Caco-2 (cell line): ENCODE data around the gene TFEC. TPM values are rescaled to one million over a fixed set of nuclear protein-coding genes. Genes with fewer than 3 reads are reported as not detected.

ENCODE experiments used
- BruUV-seq: library from RNA; stranded (reverse); fragments of 400-500 nt; replicated peaks from 2 replicates; lab custom pipeline; 2021; lab: Mats Ljungman, UMichigan
- CTCF ChIA-PET: fragments of 300-600 bp; sonication (Branson Sonifier 250); formaldehyde crosslinking; loops from one replicate; lab custom pipeline; 2022; ENCODE audit warnings: antibody characterized with exemption; lab: Charles Lee
- POLR2A ChIA-PET: fragments of 300-600 bp; sonication (Branson Sonifier 250); formaldehyde crosslinking; loops from one replicate; lab custom pipeline; 2022; ENCODE audit warnings: antibody characterized with exemption; lab: Charles Lee
- DNase-seq, 2 experiments: peaks; one replicate each; pipeline versions ENCODE4 v3.0.0 to v3.0.0-alpha.2; 2020 to 2022
- H3K27me3 ChIP-seq: replicated peaks from 2 replicates; pipeline ENCODE4 v1.6.0; 2011; ENCODE audit warnings: low read length; ENCODE audit not compliant: control insufficient read depth, insufficient read depth
- H3K36me3 ChIP-seq: 2 replicates; pipeline ENCODE4 v1.5.1; 2011; ENCODE audit warnings: low read length; ENCODE audit not compliant: control insufficient read depth, insufficient read depth
- H3K4me1 ChIP-seq: fragments of 250-450 bp; sonication (Bioruptor Pico); 2 replicates; pipeline ENCODE4 v1.5.1; 2020; ENCODE audit warnings: mild to moderate bottlenecking
- H3K4me3 ChIP-seq: 2 replicates; pipeline ENCODE4 v1.5.1; 2011; ENCODE audit warnings: low read depth, mild to moderate bottlenecking, control low read depth, low read length
- H3K9me3 ChIP-seq: fragments of 250-450 bp; sonication (Bioruptor Pico); 2 replicates; pipeline ENCODE4 v1.5.1; 2020; ENCODE audit warnings: mild to moderate bottlenecking, moderate library complexity
- H3K27ac Mint-ChIP-seq: one replicate; pipeline ENCODE4 v1.8.0; 2022; ENCODE audit warnings: mixed read lengths; ENCODE audit not compliant: unreplicated experiment
- H3K27me3 Mint-ChIP-seq: one replicate; pipeline ENCODE4 v1.8.0; 2022; ENCODE audit warnings: mixed read lengths; ENCODE audit not compliant: insufficient read depth, unreplicated experiment
- H3K36me3 Mint-ChIP-seq: one replicate; pipeline ENCODE4 v1.8.0; 2022; ENCODE audit warnings: mild to moderate bottlenecking, mixed read lengths; ENCODE audit not compliant: insufficient read depth, unreplicated experiment
- H3K4me1 Mint-ChIP-seq: one replicate; pipeline ENCODE4 v1.8.0; 2022; ENCODE audit warnings: low read depth, mixed read lengths; ENCODE audit not compliant: unreplicated experiment
- H3K4me3 Mint-ChIP-seq: one replicate; pipeline ENCODE4 v1.8.0; 2022; ENCODE audit warnings: mild to moderate bottlenecking, moderate library complexity, mixed read lengths; ENCODE audit not compliant: unreplicated experiment
- H3K9me3 Mint-ChIP-seq: one replicate; pipeline ENCODE4 v1.8.0; 2022; ENCODE audit warnings: mixed read lengths; ENCODE audit not compliant: unreplicated experiment
- intact Hi-C: fragments of 100-400 bp; cut with micrococcal nuclease; formaldehyde crosslinking; loops from one replicate; pipeline ENCODE4 v1.10.0; 2022; ENCODE audit not compliant: unreplicated experiment
- total RNA-seq: library from RNA; stranded (reverse); gene quantifications from 2 replicates; pipeline ENCODE4 v1.2.3, GENCODE V29; 2022
- TF ChIP-seq, protein P1 (sequence below), 2 experiments: fragments of 200-600 bp in 1 of 2; IDR thresholded peaks; 1 replicate in 1 of 2; 2 replicates in 1 of 2; pipeline versions ENCODE4 v1.5.1 to v1.8.0; 2011 to 2022; ENCODE audit warnings: antibody characterized with exemption in 1 of 2, control low read depth in 1 of 2, inconsistent platforms in 1 of 2, low read depth in 1 of 2, low read length in 1 of 2, mild to moderate bottlenecking in 1 of 2, moderate library complexity in 1 of 2; ENCODE audit not compliant: insufficient read depth in 1 of 2, severe bottlenecking in 1 of 2, unreplicated experiment in 1 of 2

The TFEC gene
- total RNA-seq, 1 experiment from 2014 or later, result 45.1 TPM

DNA sequence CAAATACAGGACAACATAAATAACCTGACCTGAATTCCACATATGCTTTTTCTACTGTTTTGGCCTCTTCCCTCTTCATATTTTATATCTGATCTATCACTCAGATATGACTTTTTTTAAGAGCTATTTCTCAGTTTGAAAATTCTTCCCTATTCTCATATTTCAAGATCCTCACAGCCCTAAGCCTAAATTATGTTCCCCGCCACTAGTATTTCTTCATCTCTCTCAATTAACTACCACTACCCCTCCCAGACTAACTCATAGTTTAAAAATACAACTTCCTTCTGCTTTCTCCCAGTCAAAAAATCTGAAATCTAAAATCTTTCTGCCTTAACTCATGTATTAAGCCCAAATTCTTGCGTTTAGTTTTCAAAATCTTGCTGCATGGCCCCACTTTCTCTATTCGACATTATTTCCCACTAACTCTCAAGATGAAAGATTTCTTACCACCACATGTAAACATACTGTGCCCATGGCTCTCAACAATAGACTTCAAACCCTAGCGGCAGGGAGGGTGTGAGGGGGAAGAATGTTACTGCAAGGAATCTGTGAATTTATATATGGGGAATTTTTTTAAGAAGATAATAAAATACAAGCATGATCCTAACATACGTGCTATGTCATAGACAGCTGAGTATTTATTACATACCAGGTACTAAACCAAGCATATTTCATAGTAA, 64.6 kb downstream of the TFEC start:
- no TSS peak for BruUV-seq
- peaks cover 37% of the 10 kb centered on the region for H3K4me1 Mint-ChIP-seq
- intact Hi-C loops, result loop anchor here (1.0 to 10.0 kb wide), 2 partner anchors 7 to 839 kb away; no protein-coding TSS in a partner anchor
- H3K27ac Mint-ChIP-seq, result peak overlapping the region; percentile 68
- peak in 1 of 2 experiments; percentile 16 for DNase-seq
- H3K27me3 Mint-ChIP-seq, result no peaks in the 10 kb centered on the region
- no peaks in the 10 kb centered on the region for H3K36me3 ChIP-seq
- no peaks in the 10 kb centered on the region for H3K27me3 ChIP-seq
- H3K9me3 ChIP-seq, result peaks cover 6% of the 10 kb centered on the region; the same call in 1 of the 2 replicates
- TF ChIP-seq, protein P1, sequence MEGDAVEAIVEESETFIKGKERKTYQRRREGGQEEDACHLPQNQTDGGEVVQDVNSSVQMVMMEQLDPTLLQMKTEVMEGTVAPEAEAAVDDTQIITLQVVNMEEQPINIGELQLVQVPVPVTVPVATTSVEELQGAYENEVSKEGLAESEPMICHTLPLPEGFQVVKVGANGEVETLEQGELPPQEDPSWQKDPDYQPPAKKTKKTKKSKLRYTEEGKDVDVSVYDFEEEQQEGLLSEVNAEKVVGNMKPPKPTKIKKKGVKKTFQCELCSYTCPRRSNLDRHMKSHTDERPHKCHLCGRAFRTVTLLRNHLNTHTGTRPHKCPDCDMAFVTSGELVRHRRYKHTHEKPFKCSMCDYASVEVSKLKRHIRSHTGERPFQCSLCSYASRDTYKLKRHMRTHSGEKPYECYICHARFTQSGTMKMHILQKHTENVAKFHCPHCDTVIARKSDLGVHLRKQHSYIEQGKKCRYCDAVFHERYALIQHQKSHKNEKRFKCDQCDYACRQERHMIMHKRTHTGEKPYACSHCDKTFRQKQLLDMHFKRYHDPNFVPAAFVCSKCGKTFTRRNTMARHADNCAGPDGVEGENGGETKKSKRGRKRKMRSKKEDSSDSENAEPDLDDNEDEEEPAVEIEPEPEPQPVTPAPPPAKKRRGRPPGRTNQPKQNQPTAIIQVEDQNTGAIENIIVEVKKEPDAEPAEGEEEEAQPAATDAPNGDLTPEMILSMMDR (IDR thresholded peaks at IDR 0.05; ENCODE audit: insufficient read depth in 1 of 2, low read depth in 1 of 2, low read length in 1 of 2, severe bottlenecking in 1 of 2, unreplicated experiment in 1 of 2), result no peak
- peaks cover 66% of the 10 kb centered on the region for H3K4me1 ChIP-seq
- H3K4me3 ChIP-seq, result peak overlapping the region; percentile 21
- H3K4me3 Mint-ChIP-seq, result peak overlapping the region; percentile 66
- CTCF ChIA-PET, result no interaction called here
- POLR2A ChIA-PET, result interaction anchor here (0.7 kb wide), 1 partner anchor 246 kb away, joined by 3 read pairs; no protein-coding TSS in a partner anchor
- no peaks in the 10 kb centered on the region for H3K36me3 Mint-ChIP-seq
- peaks cover 10% of the 10 kb centered on the region for H3K9me3 Mint-ChIP-seq

DNA sequence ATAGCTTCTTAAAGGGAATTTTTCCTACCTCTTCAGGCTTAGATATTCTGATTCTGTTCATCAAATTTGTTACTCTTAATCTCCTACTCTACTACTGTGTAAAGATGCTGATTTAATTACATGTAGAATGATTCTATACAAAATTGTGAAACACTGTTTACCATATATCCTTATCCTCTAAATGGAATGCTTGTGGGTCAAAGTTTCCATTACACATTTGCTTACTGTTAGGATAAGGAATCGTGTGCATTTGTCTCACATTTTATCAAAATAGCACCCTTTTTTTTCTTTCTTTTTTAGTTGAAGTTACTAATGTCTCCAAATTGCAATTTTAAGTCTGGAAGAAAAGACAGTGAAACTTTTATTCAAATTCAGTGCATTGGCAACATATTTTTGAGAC, 65.3 kb downstream of the TFEC start:
- TF ChIP-seq, protein P1 (IDR thresholded peaks at IDR 0.05; ENCODE audit: insufficient read depth in 1 of 2, low read depth in 1 of 2, low read length in 1 of 2, severe bottlenecking in 1 of 2, unreplicated experiment in 1 of 2), result no peak
- H3K4me1 Mint-ChIP-seq, result peaks cover 36% of the 10 kb centered on the region
- Histone ChIP-seq H3K4me3 (no peak overlapping the region), H3K4me1 (peaks cover 59% of the 10 kb centered on the region), H3K27me3 (no peaks in the 10 kb centered on the region), H3K9me3 (peaks cover 6% of the 10 kb centered on the region; the same call in 1 of the 2 replicates), H3K36me3 (no peaks in the 10 kb centered on the region)
- H3K4me3 Mint-ChIP-seq, result peak overlapping the region; percentile 66
- peak overlapping the region; percentile 68 for H3K27ac Mint-ChIP-seq
- peak in 1 of 2 experiments; percentile 15 for DNase-seq
- POLR2A ChIA-PET, result interaction anchor here (0.7 kb wide), 1 partner anchor 246 kb away, joined by 3 read pairs; no protein-coding TSS in a partner anchor
- H3K36me3 Mint-ChIP-seq, result no peaks in the 10 kb centered on the region
- CTCF ChIA-PET, result no interaction called here
- H3K9me3 Mint-ChIP-seq, result peaks cover 14% of the 10 kb centered on the region
- intact Hi-C loops, result loop anchor here (1.0 to 10.0 kb wide), 2 partner anchors 8 to 840 kb away; no protein-coding TSS in a partner anchor
- no TSS peak for BruUV-seq
- H3K27me3 Mint-ChIP-seq, result no peaks in the 10 kb centered on the region

DNA sequence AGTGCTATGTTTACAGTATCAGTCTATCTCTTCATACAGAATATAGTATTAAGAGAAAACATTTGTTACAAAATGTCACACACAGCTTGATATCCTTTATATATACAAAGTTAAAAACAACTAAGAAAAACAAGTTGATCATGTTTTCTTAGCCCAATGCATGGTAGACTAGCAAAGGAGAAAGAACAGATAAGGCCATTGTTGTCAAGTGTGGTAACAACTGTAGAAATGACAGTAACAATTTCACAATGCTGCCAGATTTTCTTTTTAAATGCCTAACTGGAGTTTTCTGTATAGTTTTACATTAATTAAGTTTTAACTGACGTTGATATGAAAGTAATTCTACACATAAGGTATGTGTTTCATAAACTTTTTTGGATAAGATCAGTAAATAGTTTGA, 65.8 kb downstream of the TFEC start:
- H3K4me3 ChIP-seq, result no peak overlapping the region
- Mint-ChIP-seq H3K4me3 (peak overlapping the region; percentile 66), H3K36me3 (no peaks in the 10 kb centered on the region), H3K9me3 (peaks cover 14% of the 10 kb centered on the region), H3K27ac (peak overlapping the region; percentile 68), H3K4me1 (peaks cover 31% of the 10 kb centered on the region), H3K27me3 (no peaks in the 10 kb centered on the region)
- peaks cover 6% of the 10 kb centered on the region; the same call in 1 of the 2 replicates for H3K9me3 ChIP-seq
- no peak for DNase-seq
- no TSS peak for BruUV-seq
- H3K4me1 ChIP-seq, result peaks cover 54% of the 10 kb centered on the region
- H3K36me3 ChIP-seq, result no peaks in the 10 kb centered on the region
- ChIA-PET CTCF (no interaction called here), POLR2A (no interaction called here)
- H3K27me3 ChIP-seq, result no peaks in the 10 kb centered on the region
- TF ChIP-seq, protein P1 (IDR thresholded peaks at IDR 0.05; ENCODE audit: insufficient read depth in 1 of 2, low read depth in 1 of 2, low read length in 1 of 2, severe bottlenecking in 1 of 2, unreplicated experiment in 1 of 2), result no peak
- intact Hi-C loops, result loop anchor here (1.0 to 10.0 kb wide), 2 partner anchors 9 to 840 kb away; no protein-coding TSS in a partner anchor
